ENCODE data around the gene MYZAP. TPM values are rescaled to one million over a fixed set of nuclear protein-coding genes. Genes with fewer than 3 reads are reported as not detected.

MYZAP gene
- total and polyA plus RNA-seq, 9 of the 15 experiments (the other 6 are each of a cell fraction or from before 2014, with no cell fraction given), result 0.03 TPM; not detected in 8

- TF ChIP-seq ZBTB40 (IDR thresholded peaks at IDR 0.05), result no peak
- TF ChIP-seq ZBTB40 (CRISPR knock-in tag; IDR thresholded peaks at IDR 0.05), result no peak
- TF ChIP-seq TFE3 (CRISPR knock-in tag; IDR thresholded peaks at IDR 0.05), result no peak
- TF ChIP-seq SIX5 (IDR thresholded peaks at IDR 0.05; ENCODE audit: borderline replicate concordance in 1 of 2, insufficient read depth in 1 of 2, low read depth in 1 of 2, low read length in 2 of 2), result no peak
- no peak for TF ChIP-seq ZNF518B (CRISPR knock-in tag; IDR thresholded peaks at IDR 0.05)
- no peak for TF ChIP-seq KAT2B (IDR thresholded peaks at IDR 0.05; ENCODE audit: low read depth, low read length)
- no peak for TF ChIP-seq HEY1 (CRISPR knock-in tag; IDR thresholded peaks at IDR 0.05; ENCODE audit: borderline replicate concordance)
- no peak for TF ChIP-seq DACH1 (IDR thresholded peaks at IDR 0.05; ENCODE audit: partially characterized antibody)
- no peak for TF ChIP-seq ZNF57 (CRISPR knock-in tag; IDR thresholded peaks at IDR 0.05)
- no peak for TF ChIP-seq GTF2E2 (tag; IDR thresholded peaks at IDR 0.05)
- TF ChIP-seq RBM17 (IDR thresholded peaks at IDR 0.05; ENCODE audit: borderline replicate concordance, low read depth, low read length), result no peak
- no peak for TF ChIP-seq ETS1 (conservative IDR thresholded peaks at IDR 0.05; ENCODE audit: control insufficient read depth, low read depth, low read length)
- no peak for TF ChIP-seq SPI1 (IDR thresholded peaks at IDR 0.05; ENCODE audit: borderline replicate concordance, low read depth, low read length)
Measured at GRCh38 chr15:57686657-57687056, 95.0 kb downstream of the MYZAP start (continued).
